ENCODE measurements around the gene MYBPC2. TPM values are rescaled to one million over a fixed set of nuclear protein-coding genes. Genes with fewer than 3 reads are reported as not detected.

MYBPC2 gene
- total RNA-seq, 4 donors from 2014 or later: 0.13 TPM; not detected in 3

GRCh38 chr19:50477751-50478515 lies 45.2 kb downstream of the MYBPC2 start:
- intact Hi-C loops (cut with DNase I): loop anchor here (5.0 kb wide), 1 partner anchor 34 kb away; the partner anchor contains the start of genes ASPDH and JOSD2
- no peaks in the 10 kb centered on the region for H3K9me3 ChIP-seq

GRCh38 chr19:50478901-50479715 lies 46.4 kb downstream of the MYBPC2 start:
- WGBS, 2 donors: 83 to 87% methylated on average over 17 of the region's 19 CpGs
- TF ChIP-seq POLR2A (IDR thresholded peaks at IDR 0.05) (no peak), CTCF (IDR thresholded peaks at IDR 0.05) (no peak)
- Histone ChIP-seq H3K36me3 (peaks cover 41 to 54% of the 10 kb centered on the region in 2 donors), H3K9me3 (no peaks in the 10 kb centered on the region), H3K27ac (no peak overlapping the region), H3K27me3 (no peaks in the 10 kb centered on the region), H3K4me3 (replicated peaks in 1 of 3) (no peak overlapping the region), H3K4me1 (peaks cover 10 to 17% of the 10 kb centered on the region in 2 donors)
- intact Hi-C loops (cut with DNase I): loop anchor here (5.0 kb wide), 1 partner anchor 33 kb away; the partner anchor contains the start of genes ASPDH and JOSD2
- no peak for DNase-seq

More at GRCh38 chr19:50477751-50478515, 45.2 kb downstream of the MYBPC2 start:
- Histone ChIP-seq H3K4me1 (peaks cover 10 to 17% of the 10 kb centered on the region in 2 donors), H3K36me3 (peaks cover 39 to 48% of the 10 kb centered on the region in 2 donors), H3K4me3 (replicated peaks in 1 of 3) (no peak overlapping the region), H3K27ac (no peak overlapping the region), H3K27me3 (no peaks in the 10 kb centered on the region)
- WGBS, 2 donors: 94 to 95% methylated on average over 16 to 17 of the region's 17 CpGs
- no peak for DNase-seq
- TF ChIP-seq CTCF (IDR thresholded peaks at IDR 0.05): no peak
- TF ChIP-seq POLR2A (IDR thresholded peaks at IDR 0.05): no peak

- H3K4me3 ChIP-seq (replicated peaks in 1 of 3): no peak overlapping the region
- H3K4me1 ChIP-seq: peaks cover 10 to 17% of the 10 kb centered on the region in 2 donors
- H3K27ac ChIP-seq: no peak overlapping the region
- TF ChIP-seq POLR2A (IDR thresholded peaks at IDR 0.05) (no peak), CTCF (IDR thresholded peaks at IDR 0.05) (no peak)
- intact Hi-C loops (cut with DNase I): loop anchor here (5.0 kb wide), 1 partner anchor 32 kb away; the partner anchor contains the start of genes ASPDH and JOSD2
- no peak for DNase-seq
- H3K27me3 ChIP-seq: no peaks in the 10 kb centered on the region
- WGBS, 2 donors: 95% methylated on average over 6 to 16 of the region's 16 CpGs
- H3K9me3 ChIP-seq: no peaks in the 10 kb centered on the region
- H3K36me3 ChIP-seq: peaks cover 41 to 54% of the 10 kb centered on the region in 2 donors
Observed at GRCh38 chr19:50479761-50480251, 47.1 kb downstream of the MYBPC2 start.

GRCh38 chr19:50480281-50481111 lies 47.8 kb downstream of the MYBPC2 start:
- no peak for DNase-seq
- Histone ChIP-seq H3K4me3 (replicated peaks in 1 of 3) (no peak overlapping the region), H3K27ac (no peak overlapping the region), H3K27me3 (no peaks in the 10 kb centered on the region), H3K4me1 (peaks cover 10 to 17% of the 10 kb centered on the region in 2 donors), H3K9me3 (no peaks in the 10 kb centered on the region), H3K36me3 (peaks cover 41 to 54% of the 10 kb centered on the region in 2 donors)
- intact Hi-C loops (cut with DNase I): no loop called here
- TF ChIP-seq CTCF (IDR thresholded peaks at IDR 0.05) (no peak), POLR2A (IDR thresholded peaks at IDR 0.05) (no peak)
- WGBS, 2 donors: 90 to 93% methylated on average over 31 to 32 of the region's 37 CpGs

All from thyroid gland (tissue), 4 donors.